HepG2 (cell line): ENCODE data around the gene TMEM14C. TPM values are rescaled to one million over a fixed set of nuclear protein-coding genes. Genes with fewer than 3 reads are reported as not detected.
"Not testable (repeated sequence)": the region's sequence is repeated elsewhere in the genome, so short reads cannot be mapped to it uniquely, and the experiment has no call there.

Experiments used
- ELF3 ChIP-seq: IDR thresholded peaks from 2 replicates; pipeline ENCODE4 v1.6.1; 2016; ENCODE audit warnings: missing genetic modification reagents, missing compliant biosample characterization
- FOXA1 ChIP-seq, 2 experiments: fragments of 450-650 bp in 1 of 2; sonication (generic) in 1 of 2; formaldehyde crosslinking in 1 of 2; IDR thresholded peaks; 2 replicates each; pipeline versions ENCODE4 v1.4.0 to v1.6.1; 2016 to 2020; ENCODE audit warnings: missing genetic modification reagents in 1 of 2
- FOXJ3 ChIP-seq: sonication (generic); formaldehyde crosslinking; IDR thresholded peaks from 2 replicates; pipeline ENCODE4 v1.4.0; 2020; ENCODE audit warnings: missing genetic modification reagents, mild to moderate bottlenecking, borderline replicate concordance
- GATAD2A ChIP-seq: IDR thresholded peaks from 2 replicates; pipeline ENCODE4 v1.6.1; 2016
- HDAC1 ChIP-seq: sonication (generic); formaldehyde crosslinking; IDR thresholded peaks from 2 replicates; pipeline ENCODE4 v1.5.1; 2020; ENCODE audit warnings: mild to moderate bottlenecking, missing genetic modification reagents
- KLF12 ChIP-seq: sonication (generic); formaldehyde crosslinking; IDR thresholded peaks from 2 replicates; pipeline ENCODE4 v1.4.0; 2020; ENCODE audit warnings: missing genetic modification reagents, borderline replicate concordance
- POGK ChIP-seq: sonication (generic); formaldehyde crosslinking; conservative IDR thresholded peaks from 2 replicates; pipeline ENCODE4 v1.8.0; 2022; ENCODE audit warnings: mild to moderate bottlenecking, moderate library complexity, missing genetic modification reagents
- RAD21 ChIP-seq: fragments of 450-650 bp; formaldehyde crosslinking; IDR thresholded peaks from 2 replicates; pipeline ENCODE4 v1.5.0; 2020; ENCODE audit warnings: mild to moderate bottlenecking
- RCOR2 ChIP-seq: IDR thresholded peaks from 2 replicates; pipeline ENCODE4 v1.6.1; 2016; ENCODE audit warnings: missing biosample characterization, missing genetic modification reagents
- SETDB1 ChIP-seq: sonication (generic); formaldehyde crosslinking; IDR thresholded peaks from 2 replicates; pipeline ENCODE4 v1.5.1; 2020; ENCODE audit warnings: missing genetic modification reagents, mild to moderate bottlenecking, borderline replicate concordance
- SP5 ChIP-seq: IDR thresholded peaks from 2 replicates; pipeline ENCODE4 v1.6.1; 2016; ENCODE audit warnings: low read depth, borderline replicate concordance
- TARDBP ChIP-seq: sonication (generic); formaldehyde crosslinking; IDR thresholded peaks from 2 replicates; pipeline ENCODE4 v1.8.0; 2022; ENCODE audit warnings: mild to moderate bottlenecking, missing genetic modification reagents
- ZBED4 ChIP-seq: sonication (generic); formaldehyde crosslinking; IDR thresholded peaks from 2 replicates; pipeline ENCODE4 v1.4.0; 2020; ENCODE audit warnings: missing genetic modification reagents, borderline replicate concordance
- ZFP91 ChIP-seq: sonication (generic); formaldehyde crosslinking; IDR thresholded peaks from 2 replicates; pipeline ENCODE4 v1.9.0; 2022; ENCODE audit warnings: missing genetic modification reagents, mild to moderate bottlenecking, borderline replicate concordance
- ZNF720 ChIP-seq: sonication (generic); formaldehyde crosslinking; IDR thresholded peaks from 2 replicates; pipeline ENCODE4 v1.4.0; 2020; ENCODE audit warnings: missing genetic modification reagents
- polyA plus RNA-seq, 8 experiments: library from polyadenylated mRNA; depleted of rRNA in 3 of 8; stranded (reverse) in 7 of 8; unstranded in 1 of 8; fragments of >200 nt; fragmentation: Illumina TruSeq in 4 of 8; extraction: Trizol in 4 of 8; gene quantifications; 2 replicates each; pipeline versions ENCODE4 v1.2.1 to v1.2.3, GENCODE V29; 2011 to 2016; ENCODE audit warnings: low read depth in 4 of 8, missing spikeins in 1 of 8, mixed read lengths in 1 of 8; ENCODE audit not compliant: insufficient read depth in 1 of 8
- total RNA-seq, 5 experiments: library from RNA; depleted of rRNA; stranded (reverse); fragments of >200 nt; fragmentation: Illumina TruSeq; extraction: Trizol; gene quantifications; 2 replicates each; pipeline ENCODE4 v1.2.3, GENCODE V29; 2016; ENCODE audit warnings: low read depth in 1 of 5
- TF ChIP-seq, protein P1 (sequence below): sonication (generic); formaldehyde crosslinking; IDR thresholded peaks from 2 replicates; pipeline ENCODE4 v1.8.1; 2023; ENCODE audit warnings: missing genetic modification reagents, inconsistent platforms, borderline replicate concordance

TMEM14C gene
- total and polyA plus RNA-seq, 2 of the 13 experiments (the other 11 are each of a cell fraction or from before 2014, with no cell fraction given) = 184 TPM

- TF ChIP-seq ZFP91 (CRISPR knock-in tag) (0 out of 2 replicates have a peak, but pooled peaks have one; percentile 3), RCOR2 (CRISPR knock-in tag) (peak; percentile 73; the same call in 1 of the 2 replicates), HDAC1 (CRISPR knock-in tag) (peak; percentile 55), KLF12 (CRISPR knock-in tag) (peak; percentile 31), GATAD2A (CRISPR knock-in tag) (peak; percentile 36), SP5 (CRISPR knock-in tag) (peak; percentile 29; the same call in 1 of the 2 replicates), ZBED4 (CRISPR knock-in tag) (0 out of 2 replicates have a peak, but pooled peaks have one; percentile 21), ZNF720 (CRISPR knock-in tag) (peak; percentile 72; the same call in 1 of the 2 replicates), FOXA1 (CRISPR knock-in tag; IDR thresholded peaks at IDR 0.05) (peak; percentile 30; the same call in 1 of the 2 replicates), ELF3 (CRISPR knock-in tag) (0 out of 2 replicates have a peak, but pooled peaks have one; percentile 53), RAD21 (peak; percentile 40; the same call in 1 of the 2 replicates), TARDBP (peak; percentile 79; the same call in 1 of the 2 replicates), FOXJ3 (CRISPR knock-in tag) (peak; percentile 69; the same call in 1 of the 2 replicates), SETDB1 (0 out of 2 replicates have a peak, but pooled peaks have one; percentile 79), POGK (peak; percentile 67; the same call in 1 of the 2 replicates)
- TF ChIP-seq, protein P1, sequence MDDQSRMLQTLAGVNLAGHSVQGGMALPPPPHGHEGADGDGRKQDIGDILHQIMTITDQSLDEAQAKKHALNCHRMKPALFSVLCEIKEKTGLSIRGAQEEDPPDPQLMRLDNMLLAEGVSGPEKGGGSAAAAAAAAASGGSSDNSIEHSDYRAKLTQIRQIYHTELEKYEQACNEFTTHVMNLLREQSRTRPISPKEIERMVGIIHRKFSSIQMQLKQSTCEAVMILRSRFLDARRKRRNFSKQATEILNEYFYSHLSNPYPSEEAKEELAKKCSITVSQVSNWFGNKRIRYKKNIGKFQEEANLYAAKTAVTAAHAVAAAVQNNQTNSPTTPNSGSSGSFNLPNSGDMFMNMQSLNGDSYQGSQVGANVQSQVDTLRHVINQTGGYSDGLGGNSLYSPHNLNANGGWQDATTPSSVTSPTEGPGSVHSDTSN (CRISPR knock-in tag) = 0 out of 2 replicates have a peak, but pooled peaks have one; percentile 40
- TF ChIP-seq FOXA1 (IDR thresholded peaks at IDR 0.05) = not testable (repeated sequence)
Observed at GRCh38 chr6:10720960-10721849, 1.7 kb upstream of the TMEM14C start (continued).
